HCT116 (cell line): Measurements from ENCODE around the gene OTOP3. TPM values are rescaled to one million over a fixed set of nuclear protein-coding genes. Genes with fewer than 3 reads are reported as not detected.

ENCODE experiments used
- ATAC-seq: fragments of 200-7000 bp; cut with Tn5 transposase; 2 replicates; pipeline ENCODE4 v1.9.1; 2020; ENCODE audit warnings: mild to moderate bottlenecking, moderate library complexity
- BruUV-seq: library from RNA; stranded (reverse); fragments of 400-500 nt; replicated peaks from 2 replicates; lab custom pipeline; 2021; lab: Mats Ljungman, UMichigan
- CTCF ChIA-PET: fragments of 300-600 bp; sonication (Branson Sonifier 250); formaldehyde crosslinking; loops from one replicate; lab custom pipeline; 2021; ENCODE audit warnings: antibody characterized with exemption; lab: Charles Lee
- POLR2A ChIA-PET: fragments of 300-600, 350-600 bp; sonication (Branson Sonifier 250); formaldehyde crosslinking; loops from one replicate; lab custom pipeline; 2021; ENCODE audit warnings: antibody characterized with exemption; lab: Charles Lee
- RAD21 ChIA-PET, 2 experiments: fragments of 300-600 bp; sonication (Branson Sonifier 250); formaldehyde crosslinking; loops; one replicate each; lab custom pipeline; 2023; ENCODE audit warnings: low total read pairs in 2 of 2; ENCODE audit not compliant: uncharacterized antibody in 2 of 2, unreplicated experiment in 2 of 2, low non-redundant PET in 1 of 2; lab: Charles Lee
- DNase-seq: peaks from one replicate; pipeline ENCODE4 v3.0.0-alpha.2; 2010; ENCODE audit warnings: low read depth, low spot score
- H2AFZ ChIP-seq: fragments of 200-600 bp; shearing (Covaris generic), sonication (generic); 2 replicates; pipeline ENCODE4 v1.6.1; 2017; ENCODE audit warnings: low read depth, mixed run types, mixed read lengths, antibody characterized with exemption, low read length; ENCODE audit not compliant: poor library complexity, severe bottlenecking
- H3K27ac ChIP-seq: 2 replicates; pipeline ENCODE4 v1.5.1; 2012; ENCODE audit warnings: low read depth, low read length
- H3K27me3 ChIP-seq: fragments of 200-600 bp; sonication (generic); 2 replicates; pipeline ENCODE4 v1.6.1; 2016; ENCODE audit warnings: mixed run types, low read length, mixed read lengths; ENCODE audit not compliant: insufficient read depth
- H3K36me3 ChIP-seq, 2 experiments: fragments of 200-500 bp in 1 of 2; fragments of 200-600 bp in 1 of 2; sonication (Bioruptor generic) in 1 of 2; sonication (generic) in 1 of 2; 2 replicates each; pipeline versions ENCODE4 v1.5.1 to v1.6.1; 2014 to 2016; ENCODE audit warnings: low read length in 2 of 2, inconsistent platforms in 1 of 2, mixed read lengths in 1 of 2, mixed run types in 1 of 2; ENCODE audit not compliant: insufficient read depth in 2 of 2, control insufficient read depth in 1 of 2
- H3K4me1 ChIP-seq, 2 experiments: fragments of 200-600 bp in 1 of 2; sonication (generic) in 1 of 2; 2 replicates each; pipeline versions ENCODE4 v1.5.1 to v1.6.1; 2012 to 2017; ENCODE audit warnings: low read length in 2 of 2, inconsistent platforms in 1 of 2, mild to moderate bottlenecking in 1 of 2, mixed read lengths in 1 of 2, mixed run types in 1 of 2, moderate library complexity in 1 of 2; ENCODE audit not compliant: insufficient read depth in 2 of 2, control insufficient read depth in 1 of 2
- H3K4me2 ChIP-seq: fragments of 200-600 bp; sonication (generic); 2 replicates; pipeline ENCODE4 v1.6.1; 2017; ENCODE audit warnings: mixed run types, low read length, mixed read lengths
- H3K4me3 ChIP-seq, 2 experiments: fragments of 200-600 bp in 1 of 2; sonication (generic) in 1 of 2; replicated peaks in 1 of 2; 2 replicates each; pipeline ENCODE4 v1.5.1; 2011 to 2016; ENCODE audit warnings: low read length in 2 of 2, control low read depth in 1 of 2, low read depth in 1 of 2, mild to moderate bottlenecking in 1 of 2, mixed read lengths in 1 of 2, mixed run types in 1 of 2
- H3K79me2 ChIP-seq: fragments of 200-600 bp; sonication (generic); 2 replicates; pipeline ENCODE4 v1.6.1; 2017; ENCODE audit warnings: mild to moderate bottlenecking, mixed run types, low read length, moderate library complexity, mixed read lengths; ENCODE audit not compliant: insufficient read depth
- H3K9ac ChIP-seq: fragments of 200-600 bp; sonication (generic); 2 replicates; pipeline ENCODE4 v1.6.1; 2016; ENCODE audit warnings: low read length, mixed read lengths
- H3K9me2 ChIP-seq: fragments of 200-600 bp; sonication (generic), shearing (Covaris generic); 2 replicates; pipeline ENCODE4 v1.6.1; 2017; ENCODE audit warnings: mixed run types, mild to moderate bottlenecking, moderate library complexity; ENCODE audit not compliant: insufficient read depth
- H3K9me3 ChIP-seq, 2 experiments: fragments of 200-500 bp in 1 of 2; fragments of 200-600 bp in 1 of 2; sonication (Bioruptor generic) in 1 of 2; sonication (generic) in 1 of 2; 2 replicates each; pipeline ENCODE4 v1.6.1; 2014 to 2017; ENCODE audit warnings: low read length in 2 of 2, mixed read lengths in 2 of 2, inconsistent platforms in 1 of 2, low read depth in 1 of 2, mild to moderate bottlenecking in 1 of 2, mixed run types in 1 of 2, moderate library complexity in 1 of 2; ENCODE audit not compliant: control insufficient read depth in 1 of 2, insufficient read depth in 1 of 2
- H4K20me1 ChIP-seq: fragments of 200-600 bp; sonication (generic), shearing (Covaris generic); 2 replicates; pipeline ENCODE4 v1.6.1; 2017; ENCODE audit warnings: mixed run types, mild to moderate bottlenecking, moderate library complexity; ENCODE audit not compliant: insufficient read depth
- ELF1 ChIP-seq: IDR thresholded peaks from 2 replicates; pipeline ENCODE4 v1.6.1; 2012; ENCODE audit warnings: low read depth, borderline replicate concordance
- FOSL1 ChIP-seq: IDR thresholded peaks from 2 replicates; pipeline ENCODE4 v1.6.1; 2012; ENCODE audit warnings: low read depth
- RAD21 ChIP-seq: IDR thresholded peaks from 2 replicates; pipeline ENCODE4 v1.6.1; 2012; ENCODE audit warnings: low read depth, mild to moderate bottlenecking
- SP1 ChIP-seq: IDR thresholded peaks from 2 replicates; pipeline ENCODE4 v1.6.1; 2012; ENCODE audit warnings: low read depth
- SRF ChIP-seq: IDR thresholded peaks from 2 replicates; pipeline ENCODE4 v1.6.1; 2012; ENCODE audit warnings: low read depth
- intact Hi-C: fragments of 100-400 bp; cut with micrococcal nuclease; formaldehyde crosslinking; loops from 2 replicates; pipeline ENCODE4 v1.10.0; 2022
- total RNA-seq: library from RNA; stranded (reverse); gene quantifications from one replicate; pipeline ENCODE4 v1.2.1, GENCODE V29; 2021; ENCODE audit not compliant: unreplicated experiment
- TF ChIP-seq, protein P1 (sequence below): IDR thresholded peaks from 2 replicates; pipeline ENCODE4 v1.6.1; 2012; ENCODE audit warnings: low read depth
- TF ChIP-seq, protein P2 (sequence below): IDR thresholded peaks from 2 replicates; pipeline ENCODE4 v1.6.1; 2012
- TF ChIP-seq, protein P3 (sequence below), 3 experiments: fragments of 200-600 bp in 1 of 3; sonication (generic) in 1 of 3; IDR thresholded peaks in 2 of 3; conservative IDR thresholded peaks in 1 of 3; 2 replicates each; pipeline ENCODE4 v1.5.1; 2012 to 2017; ENCODE audit warnings: low read depth in 2 of 3, low read length in 2 of 3, antibody characterized with exemption in 1 of 3, borderline replicate concordance in 1 of 3, control low read depth in 1 of 3, mild to moderate bottlenecking in 1 of 3, mixed read lengths in 1 of 3, mixed run types in 1 of 3, moderate library complexity in 1 of 3; ENCODE audit not compliant: insufficient read depth in 1 of 3

OTOP3 gene
- total RNA-seq, 1 experiment from 2014 or later, result not detected

DNA sequence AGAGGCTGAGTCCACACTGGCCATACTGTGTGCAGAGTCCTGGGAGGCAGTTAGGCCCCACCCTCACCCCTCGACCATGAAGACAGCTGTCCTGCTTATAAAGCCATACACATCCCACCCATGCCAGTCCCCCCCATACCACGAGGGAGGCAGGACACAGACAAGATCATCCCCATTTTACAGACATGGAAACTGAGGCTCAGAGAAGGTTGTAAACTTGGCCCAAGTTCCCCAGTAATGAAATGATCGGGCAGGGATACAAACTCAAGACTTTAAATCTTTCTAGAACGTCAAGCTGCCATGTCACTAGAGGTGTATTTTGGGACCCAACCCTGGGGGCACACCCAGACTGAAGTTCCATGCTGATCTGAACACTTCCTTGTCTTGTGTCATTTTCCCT is 20.4 kb downstream of the OTOP3 start (continued):
- TF ChIP-seq, protein P1, sequence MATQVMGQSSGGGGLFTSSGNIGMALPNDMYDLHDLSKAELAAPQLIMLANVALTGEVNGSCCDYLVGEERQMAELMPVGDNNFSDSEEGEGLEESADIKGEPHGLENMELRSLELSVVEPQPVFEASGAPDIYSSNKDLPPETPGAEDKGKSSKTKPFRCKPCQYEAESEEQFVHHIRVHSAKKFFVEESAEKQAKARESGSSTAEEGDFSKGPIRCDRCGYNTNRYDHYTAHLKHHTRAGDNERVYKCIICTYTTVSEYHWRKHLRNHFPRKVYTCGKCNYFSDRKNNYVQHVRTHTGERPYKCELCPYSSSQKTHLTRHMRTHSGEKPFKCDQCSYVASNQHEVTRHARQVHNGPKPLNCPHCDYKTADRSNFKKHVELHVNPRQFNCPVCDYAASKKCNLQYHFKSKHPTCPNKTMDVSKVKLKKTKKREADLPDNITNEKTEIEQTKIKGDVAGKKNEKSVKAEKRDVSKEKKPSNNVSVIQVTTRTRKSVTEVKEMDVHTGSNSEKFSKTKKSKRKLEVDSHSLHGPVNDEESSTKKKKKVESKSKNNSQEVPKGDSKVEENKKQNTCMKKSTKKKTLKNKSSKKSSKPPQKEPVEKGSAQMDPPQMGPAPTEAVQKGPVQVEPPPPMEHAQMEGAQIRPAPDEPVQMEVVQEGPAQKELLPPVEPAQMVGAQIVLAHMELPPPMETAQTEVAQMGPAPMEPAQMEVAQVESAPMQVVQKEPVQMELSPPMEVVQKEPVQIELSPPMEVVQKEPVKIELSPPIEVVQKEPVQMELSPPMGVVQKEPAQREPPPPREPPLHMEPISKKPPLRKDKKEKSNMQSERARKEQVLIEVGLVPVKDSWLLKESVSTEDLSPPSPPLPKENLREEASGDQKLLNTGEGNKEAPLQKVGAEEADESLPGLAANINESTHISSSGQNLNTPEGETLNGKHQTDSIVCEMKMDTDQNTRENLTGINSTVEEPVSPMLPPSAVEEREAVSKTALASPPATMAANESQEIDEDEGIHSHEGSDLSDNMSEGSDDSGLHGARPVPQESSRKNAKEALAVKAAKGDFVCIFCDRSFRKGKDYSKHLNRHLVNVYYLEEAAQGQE, result no peak
- TF ChIP-seq ELF1 (no peak), SRF (no peak), SP1 (no peak)

DNA sequence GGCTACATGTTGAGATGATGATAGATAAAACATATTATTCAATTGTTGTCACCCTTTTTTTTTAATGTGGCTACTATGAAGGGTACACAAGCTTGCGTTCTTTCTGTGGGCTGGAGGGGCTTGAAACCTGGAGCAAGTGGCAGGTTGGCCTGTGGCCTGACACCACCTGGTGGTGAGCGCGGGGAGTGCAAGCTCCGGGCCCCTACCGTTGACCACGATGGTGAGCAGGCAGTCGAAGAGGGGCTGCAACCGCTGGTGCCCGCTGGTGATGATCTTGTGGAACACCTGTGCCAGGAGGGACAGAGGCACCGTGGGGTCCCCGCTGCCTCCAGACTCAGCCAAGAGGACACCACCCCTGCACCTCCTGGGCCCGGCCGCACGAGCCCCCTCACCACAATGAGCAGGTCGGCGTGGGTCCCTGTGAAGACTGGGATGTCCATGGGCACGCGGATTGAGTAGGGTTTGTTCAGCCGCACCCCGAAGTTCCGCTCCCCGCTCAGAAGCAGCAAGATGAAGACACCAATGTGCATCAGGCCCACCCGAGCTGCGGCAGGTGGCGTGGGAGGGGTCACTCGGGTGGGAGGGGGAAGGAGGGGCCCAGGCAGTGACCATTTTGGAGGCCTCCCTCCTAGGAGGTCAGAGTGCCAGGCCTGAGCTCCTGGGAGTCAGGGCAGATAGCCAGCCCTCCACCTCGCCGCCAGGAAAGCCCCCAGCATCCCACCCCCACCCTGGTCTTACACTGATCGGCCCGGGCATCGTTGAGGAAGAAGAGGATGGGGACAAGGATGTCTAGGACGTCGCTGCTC is 22.4 kb downstream of the OTOP3 start:
- Histone ChIP-seq H3K9ac (no peak overlapping the region), H3K9me2 (no peaks in the 10 kb centered on the region), H3K27ac (no peak overlapping the region), H3K4me2 (no peak overlapping the region), H3K4me1 (peaks cover 9 to 25% of the 10 kb centered on the region in 2 experiments; a peak in 3 of 4 replicates), H4K20me1 (no peaks in the 10 kb centered on the region), H3K9me3 (no peaks in the 10 kb centered on the region), H3K79me2 (no peaks in the 10 kb centered on the region), H3K36me3 (no peaks in the 10 kb centered on the region), H2AFZ (no peak overlapping the region), H3K4me3 (no peak overlapping the region), H3K27me3 (no peaks in the 10 kb centered on the region)
- TF ChIP-seq, protein P2, sequence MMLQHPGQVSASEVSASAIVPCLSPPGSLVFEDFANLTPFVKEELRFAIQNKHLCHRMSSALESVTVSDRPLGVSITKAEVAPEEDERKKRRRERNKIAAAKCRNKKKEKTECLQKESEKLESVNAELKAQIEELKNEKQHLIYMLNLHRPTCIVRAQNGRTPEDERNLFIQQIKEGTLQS, result no peak
- TF ChIP-seq RAD21 (peak; percentile 96), FOSL1 (no peak)
- TF ChIP-seq, protein P3, sequence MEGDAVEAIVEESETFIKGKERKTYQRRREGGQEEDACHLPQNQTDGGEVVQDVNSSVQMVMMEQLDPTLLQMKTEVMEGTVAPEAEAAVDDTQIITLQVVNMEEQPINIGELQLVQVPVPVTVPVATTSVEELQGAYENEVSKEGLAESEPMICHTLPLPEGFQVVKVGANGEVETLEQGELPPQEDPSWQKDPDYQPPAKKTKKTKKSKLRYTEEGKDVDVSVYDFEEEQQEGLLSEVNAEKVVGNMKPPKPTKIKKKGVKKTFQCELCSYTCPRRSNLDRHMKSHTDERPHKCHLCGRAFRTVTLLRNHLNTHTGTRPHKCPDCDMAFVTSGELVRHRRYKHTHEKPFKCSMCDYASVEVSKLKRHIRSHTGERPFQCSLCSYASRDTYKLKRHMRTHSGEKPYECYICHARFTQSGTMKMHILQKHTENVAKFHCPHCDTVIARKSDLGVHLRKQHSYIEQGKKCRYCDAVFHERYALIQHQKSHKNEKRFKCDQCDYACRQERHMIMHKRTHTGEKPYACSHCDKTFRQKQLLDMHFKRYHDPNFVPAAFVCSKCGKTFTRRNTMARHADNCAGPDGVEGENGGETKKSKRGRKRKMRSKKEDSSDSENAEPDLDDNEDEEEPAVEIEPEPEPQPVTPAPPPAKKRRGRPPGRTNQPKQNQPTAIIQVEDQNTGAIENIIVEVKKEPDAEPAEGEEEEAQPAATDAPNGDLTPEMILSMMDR (IDR thresholded peaks at IDR 0.05 in 2 of 3, conservative IDR thresholded peaks at IDR 0.05 in 1 of 3; ENCODE audit: borderline replicate concordance in 1 of 3, insufficient read depth in 1 of 3, low read depth in 2 of 3, low read length in 2 of 3), result peak; percentile 94 to 99 (median 98)
- intact Hi-C loops, result loop anchor here (1.0 to 5.0 kb wide), 3 partner anchors 35 to 167 kb away; partner anchors contain the start of genes FDXR and USH1G
- ChIA-PET CTCF (interaction anchor here (0.6 to 2.6 kb wide), 30 partner anchors 9 to 331 kb away, joined by 3 to 22 read pairs (median 4); partner anchors contain the start of genes FDXR, MRPL58, OTOP2 and SLC25A19), RAD21 (interaction anchor here (0.7 to 2.0 kb wide), 6 partner anchors 35 to 115 kb away, joined by 3 to 6 read pairs (median 4); partner anchors contain the start of gene USH1G (in 1 of the 2)), POLR2A (interaction anchor here (1.5 kb wide), 1 partner anchor 10 kb away, joined by 3 read pairs; no protein-coding TSS in a partner anchor)
- no peak for DNase-seq
- BruUV-seq, result no TSS peak
- peak; percentile 52 for ATAC-seq
